ENCODE results near the gene ALMS1. TPM values are rescaled to one million over a fixed set of nuclear protein-coding genes. Genes with fewer than 3 reads are reported as not detected.

ALMS1 gene
- total and polyA plus RNA-seq, 9 donors = 12.8 to 53.4 (median 46.9) TPM

- Histone ChIP-seq H3K4me3 (no peak overlapping the region), H3K9me3 (no peaks in the 10 kb centered on the region), H3K27ac (no peak overlapping the region), H3K4me1 (ENCODE audit: insufficient read depth) (peaks cover 1% of the 10 kb centered on the region), H3K27me3 (no peaks in the 10 kb centered on the region), H3K36me3 (no peaks in the 10 kb centered on the region)
- intact Hi-C loops (cut with DNase I) = no loop called here
- no peak for DNase-seq
- TF ChIP-seq CTCF (IDR thresholded peaks at IDR 0.05) = no peak
- no peak for TF ChIP-seq EP300 (IDR thresholded peaks at IDR 0.05)
- no peak for TF ChIP-seq POLR2A (IDR thresholded peaks at IDR 0.05)
Measured at GRCh38 chr2:73561422-73561821, 175.8 kb downstream of the ALMS1 start.

- Histone ChIP-seq H3K27ac (no peak overlapping the region), H3K27me3 (no peaks in the 10 kb centered on the region), H3K9me3 (no peaks in the 10 kb centered on the region), H3K4me3 (no peak overlapping the region), H3K4me1 (ENCODE audit: insufficient read depth) (peaks cover 1% of the 10 kb centered on the region), H3K36me3 (no peaks in the 10 kb centered on the region)
- no peak for DNase-seq
- WGBS, 3 donors = 86 to 99% (median 94%) methylated on average over 1 of the region's 1 CpG
- intact Hi-C loops (cut with DNase I) = no loop called here
- no peak for TF ChIP-seq EP300 (IDR thresholded peaks at IDR 0.05)
- no peak for TF ChIP-seq POLR2A (IDR thresholded peaks at IDR 0.05)
- TF ChIP-seq CTCF (IDR thresholded peaks at IDR 0.05) = no peak
Measured at GRCh38 chr2:73564986-73565385, 179.3 kb downstream of the ALMS1 start.

- H3K9me3 ChIP-seq = no peaks in the 10 kb centered on the region
- H3K4me1 ChIP-seq (ENCODE audit: insufficient read depth) = no peaks in the 10 kb centered on the region
- no peak for DNase-seq
- no peaks in the 10 kb centered on the region for H3K27me3 ChIP-seq
- H3K36me3 ChIP-seq = no peaks in the 10 kb centered on the region
- 94 to 97% (median 96%) methylated on average over 5 of the region's 5 CpGs for whole genome bisulfite sequencing, 3 donors
- H3K27ac ChIP-seq = no peak overlapping the region
- TF ChIP-seq CTCF (IDR thresholded peaks at IDR 0.05) = no peak
- no peak for TF ChIP-seq EP300 (IDR thresholded peaks at IDR 0.05)
- TF ChIP-seq POLR2A (IDR thresholded peaks at IDR 0.05) = no peak
- no peak overlapping the region for H3K4me3 ChIP-seq
- intact Hi-C loops (cut with DNase I) = no loop called here
Measured at GRCh38 chr2:73566288-73566878, 180.7 kb downstream of the ALMS1 start.

- intact Hi-C loops (cut with DNase I) = no loop called here
- no peak for TF ChIP-seq POLR2A (IDR thresholded peaks at IDR 0.05)
- no peak for TF ChIP-seq EP300 (IDR thresholded peaks at IDR 0.05)
- no peak for TF ChIP-seq CTCF (IDR thresholded peaks at IDR 0.05)
- Histone ChIP-seq H3K27ac (no peak overlapping the region), H3K4me1 (ENCODE audit: insufficient read depth) (no peaks in the 10 kb centered on the region), H3K27me3 (no peaks in the 10 kb centered on the region), H3K4me3 (no peak overlapping the region), H3K36me3 (no peaks in the 10 kb centered on the region), H3K9me3 (no peaks in the 10 kb centered on the region)
- 50 to 68% (median 67%) methylated on average over 2 of the region's 2 CpGs for WGBS, 3 donors
- no peak for DNase-seq
Measured at GRCh38 chr2:73575261-73575660, 189.6 kb downstream of the ALMS1 start.

Data from ovary (tissue), 9 donors.